Fibroblast of lung (primary cell): ENCODE data around the gene ATP11A. TPM values are rescaled to one million over a fixed set of nuclear protein-coding genes. Genes with fewer than 3 reads are reported as not detected.
A peak's percentile ranks its signal among the peaks of the same experiment; 100 is the strongest.

Experiments used
- DNase-seq, 2 donors: peaks; one replicate each; pipeline versions ENCODE4 v3.0.0 to v3.0.0-alpha.2; 2010; ENCODE audit warnings: low read depth in 2 of 2
- H2AFZ ChIP-seq: 2 replicates; pipeline ENCODE4 v1.5.1; 2012; ENCODE audit warnings: low read length, control low read depth, inconsistent platforms
- H3K27ac ChIP-seq: 2 replicates; pipeline ENCODE4 v1.5.1; 2011; ENCODE audit warnings: low read length, control low read depth; ENCODE audit not compliant: insufficient read depth
- H3K27me3 ChIP-seq: 2 replicates; pipeline ENCODE4 v1.5.1; 2011; ENCODE audit warnings: mild to moderate bottlenecking, low read length; ENCODE audit not compliant: control insufficient read depth, insufficient read depth
- H3K36me3 ChIP-seq: 2 replicates; pipeline ENCODE4 v1.5.1; 2011; ENCODE audit warnings: low read length; ENCODE audit not compliant: control insufficient read depth, insufficient read depth
- H3K4me1 ChIP-seq: 2 replicates; pipeline ENCODE4 v1.5.1; 2011; ENCODE audit warnings: low read length; ENCODE audit not compliant: control insufficient read depth, insufficient read depth; ENCODE audit errors: extremely low read depth
- H3K4me2 ChIP-seq: 2 replicates; pipeline ENCODE4 v1.5.1; 2011; ENCODE audit warnings: low read length, control low read depth; ENCODE audit not compliant: insufficient read depth; ENCODE audit errors: extremely low read depth
- H3K4me3 ChIP-seq, 4 experiments: fragments of 200-600 bp in 1 of 4; sonication (generic) in 1 of 4; replicated peaks in 1 of 4; 2 replicates each; pipeline ENCODE4 v1.5.1; 2011 to 2016; ENCODE audit warnings: low read length in 4 of 4, low read depth in 3 of 4, mild to moderate bottlenecking in 3 of 4, control low read depth in 2 of 4, inconsistent platforms in 1 of 4, mixed read lengths in 1 of 4; ENCODE audit not compliant: insufficient read depth in 1 of 4; ENCODE audit errors: control extremely low read depth in 1 of 4
- H3K79me2 ChIP-seq: 2 replicates; pipeline ENCODE4 v1.5.1; 2012; ENCODE audit warnings: mild to moderate bottlenecking, low read length, inconsistent platforms; ENCODE audit not compliant: control insufficient read depth, insufficient read depth
- H3K9ac ChIP-seq: 2 replicates; pipeline ENCODE4 v1.5.1; 2011; ENCODE audit warnings: mild to moderate bottlenecking, low read length, control low read depth; ENCODE audit not compliant: insufficient read depth
- H3K9me3 ChIP-seq: 2 replicates; pipeline ENCODE4 v1.5.1; 2012; ENCODE audit warnings: low read depth, low read length; ENCODE audit not compliant: control insufficient read depth, insufficient read depth
- H4K20me1 ChIP-seq: 2 replicates; pipeline ENCODE4 v1.5.1; 2011; ENCODE audit warnings: low read length; ENCODE audit not compliant: control insufficient read depth, insufficient read depth; ENCODE audit errors: extremely low read depth
- EZH2 ChIP-seq: IDR thresholded peaks from 2 replicates; pipeline ENCODE4 v1.5.1; 2012; ENCODE audit warnings: low read length, control low read depth, mild to moderate bottlenecking; ENCODE audit errors: missing control alignments
- polyA plus RNA-seq, 2 donors: library from polyadenylated mRNA; depleted of rRNA in 1 of 2; stranded (reverse) in 1 of 2; unstranded in 1 of 2; fragments of >200 nt; gene quantifications; 2 replicates each; pipeline ENCODE4 v1.2.1, GENCODE V29; 2011 to 2012; ENCODE audit warnings: missing spikeins in 1 of 2
- total RNA-seq: library from RNA; depleted of rRNA; stranded (reverse); fragments of >200 nt; gene quantifications from 2 replicates; pipeline ENCODE4 v1.2.1, GENCODE V29; 2014
- TF ChIP-seq, protein P1 (sequence below), 2 donors: IDR thresholded peaks in 1 of 2; conservative IDR thresholded peaks in 1 of 2; 1 replicate in 1 of 2; 2 replicates in 1 of 2; pipeline ENCODE4 v1.5.1; 2011 to 2012; ENCODE audit warnings: low read length in 2 of 2, control low read depth in 1 of 2, inconsistent platforms in 1 of 2, low read depth in 1 of 2, mild to moderate bottlenecking in 1 of 2

ATP11A gene
- total and polyA plus RNA-seq, 2 donors (not counting 1 experiment from before 2014, with no cell fraction given), result 2.3 to 7.8 TPM

GRCh38 chr13:112718318-112718717, 28.5 kb downstream of the ATP11A start:
- no peaks in the 10 kb centered on the region for H4K20me1 ChIP-seq
- H3K4me1 ChIP-seq, result no peaks in the 10 kb centered on the region
- H3K36me3 ChIP-seq, result no peaks in the 10 kb centered on the region
- no peak overlapping the region for H2AFZ ChIP-seq
- DNase-seq, result no peak
- no peak overlapping the region for H3K4me2 ChIP-seq
- H3K9me3 ChIP-seq, result no peaks in the 10 kb centered on the region
- no peak overlapping the region for H3K27ac ChIP-seq
- no peak overlapping the region for H3K4me3 ChIP-seq
- TF ChIP-seq EZH2, result no peak
- TF ChIP-seq, protein P1, sequence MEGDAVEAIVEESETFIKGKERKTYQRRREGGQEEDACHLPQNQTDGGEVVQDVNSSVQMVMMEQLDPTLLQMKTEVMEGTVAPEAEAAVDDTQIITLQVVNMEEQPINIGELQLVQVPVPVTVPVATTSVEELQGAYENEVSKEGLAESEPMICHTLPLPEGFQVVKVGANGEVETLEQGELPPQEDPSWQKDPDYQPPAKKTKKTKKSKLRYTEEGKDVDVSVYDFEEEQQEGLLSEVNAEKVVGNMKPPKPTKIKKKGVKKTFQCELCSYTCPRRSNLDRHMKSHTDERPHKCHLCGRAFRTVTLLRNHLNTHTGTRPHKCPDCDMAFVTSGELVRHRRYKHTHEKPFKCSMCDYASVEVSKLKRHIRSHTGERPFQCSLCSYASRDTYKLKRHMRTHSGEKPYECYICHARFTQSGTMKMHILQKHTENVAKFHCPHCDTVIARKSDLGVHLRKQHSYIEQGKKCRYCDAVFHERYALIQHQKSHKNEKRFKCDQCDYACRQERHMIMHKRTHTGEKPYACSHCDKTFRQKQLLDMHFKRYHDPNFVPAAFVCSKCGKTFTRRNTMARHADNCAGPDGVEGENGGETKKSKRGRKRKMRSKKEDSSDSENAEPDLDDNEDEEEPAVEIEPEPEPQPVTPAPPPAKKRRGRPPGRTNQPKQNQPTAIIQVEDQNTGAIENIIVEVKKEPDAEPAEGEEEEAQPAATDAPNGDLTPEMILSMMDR (conservative IDR thresholded peaks at IDR 0.05 in 1 of 2, IDR thresholded peaks at IDR 0.05 in 1 of 2; ENCODE audit: low read depth in 1 of 2, low read length in 2 of 2), result no peak
- no peaks in the 10 kb centered on the region for H3K27me3 ChIP-seq
- no peaks in the 10 kb centered on the region for H3K79me2 ChIP-seq
- no peak overlapping the region for H3K9ac ChIP-seq

DNA sequence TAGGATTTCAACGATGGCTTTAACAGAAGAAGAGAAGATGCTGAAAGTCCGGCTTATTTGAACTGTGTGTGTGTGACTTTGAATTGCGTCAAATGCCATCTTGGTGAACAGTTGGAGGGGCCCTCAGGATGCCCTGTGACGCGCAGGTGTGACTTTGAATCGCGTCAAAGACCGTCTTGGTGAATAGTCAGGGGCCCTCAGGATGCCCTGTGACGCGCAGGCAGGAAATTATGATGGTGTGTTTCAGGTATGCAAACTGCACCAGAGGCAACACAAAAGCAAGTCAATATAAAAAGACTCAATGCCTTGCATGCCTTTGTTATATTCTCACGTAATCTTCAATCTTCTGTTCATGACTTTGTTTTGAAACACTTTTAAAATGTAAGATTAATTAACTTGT, 29.2 kb downstream of the ATP11A start:
- no peaks in the 10 kb centered on the region for H3K9me3 ChIP-seq
- no peaks in the 10 kb centered on the region for H3K4me1 ChIP-seq
- DNase-seq, result peak in 1 of 2 donors; percentile 79
- H3K36me3 ChIP-seq, result no peaks in the 10 kb centered on the region
- H2AFZ ChIP-seq, result no peak overlapping the region
- TF ChIP-seq, protein P1 (conservative IDR thresholded peaks at IDR 0.05 in 1 of 2, IDR thresholded peaks at IDR 0.05 in 1 of 2; ENCODE audit: low read depth in 1 of 2, low read length in 2 of 2), result no peak
- TF ChIP-seq EZH2, result no peak
- H3K79me2 ChIP-seq, result no peaks in the 10 kb centered on the region
- no peak overlapping the region for H3K9ac ChIP-seq
- no peak overlapping the region for H3K4me2 ChIP-seq
- H4K20me1 ChIP-seq, result no peaks in the 10 kb centered on the region
- H3K27ac ChIP-seq, result no peak overlapping the region
- no peak overlapping the region for H3K4me3 ChIP-seq
- no peaks in the 10 kb centered on the region for H3K27me3 ChIP-seq

DNA sequence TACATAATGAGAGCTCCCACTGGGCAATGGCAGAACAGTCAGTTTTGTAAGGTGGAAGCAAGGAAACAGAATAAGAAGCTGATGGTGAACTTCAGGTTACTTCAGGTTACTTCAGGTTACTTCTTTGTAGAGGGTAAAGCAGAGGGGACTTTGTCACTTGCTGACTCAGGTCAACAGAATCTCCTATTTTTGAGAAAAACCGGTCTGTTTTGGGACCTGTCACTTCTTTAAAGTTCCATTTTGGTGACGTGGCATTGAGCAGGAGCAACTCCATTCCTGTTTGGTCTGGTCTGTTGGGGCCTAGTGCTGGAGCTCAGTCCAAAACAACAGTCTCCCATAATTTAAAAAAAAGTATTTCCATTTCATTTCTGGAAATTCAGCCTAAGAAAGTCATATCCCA, 29.7 kb downstream of the ATP11A start:
- no peak overlapping the region for H3K9ac ChIP-seq
- no peak overlapping the region for H3K4me2 ChIP-seq
- no peak overlapping the region for H3K4me3 ChIP-seq
- no peak for DNase-seq
- TF ChIP-seq, protein P1 (conservative IDR thresholded peaks at IDR 0.05 in 1 of 2, IDR thresholded peaks at IDR 0.05 in 1 of 2; ENCODE audit: low read depth in 1 of 2, low read length in 2 of 2), result no peak
- TF ChIP-seq EZH2, result no peak
- H3K4me1 ChIP-seq, result no peaks in the 10 kb centered on the region
- no peaks in the 10 kb centered on the region for H3K79me2 ChIP-seq
- no peaks in the 10 kb centered on the region for H4K20me1 ChIP-seq
- H2AFZ ChIP-seq, result no peak overlapping the region
- H3K9me3 ChIP-seq, result no peaks in the 10 kb centered on the region
- no peaks in the 10 kb centered on the region for H3K36me3 ChIP-seq
- H3K27me3 ChIP-seq, result no peaks in the 10 kb centered on the region
- no peak overlapping the region for H3K27ac ChIP-seq
